IPS-20b (cell line): ENCODE measurements around the gene MINDY1.

Experiments
- H3K27ac ChIP-seq: one replicate; pipeline ENCODE4 v1.5.1; 2013; ENCODE audit warnings: low read length
- H3K27me3 ChIP-seq: 2 replicates; pipeline ENCODE4 v1.6.1; 2013; ENCODE audit warnings: mild to moderate bottlenecking, low read length, inconsistent platforms; ENCODE audit not compliant: insufficient read depth
- H3K36me3 ChIP-seq: 2 replicates; pipeline ENCODE4 v1.6.1; 2013; ENCODE audit warnings: low read depth, mild to moderate bottlenecking, inconsistent platforms, low read length, moderate library complexity; ENCODE audit not compliant: insufficient read depth
- H3K4me1 ChIP-seq: 2 replicates; pipeline ENCODE4 v1.6.1; 2013; ENCODE audit warnings: mild to moderate bottlenecking, control low read depth, inconsistent platforms, low read length, moderate library complexity; ENCODE audit not compliant: insufficient read depth
- H3K4me3 ChIP-seq: 2 replicates; pipeline ENCODE4 v1.5.1; 2013; ENCODE audit warnings: mild to moderate bottlenecking, low read length, inconsistent platforms
- H3K9ac ChIP-seq: 2 replicates; pipeline ENCODE4 v1.6.1; 2013; ENCODE audit warnings: low read depth, mild to moderate bottlenecking, inconsistent platforms, low read length, moderate library complexity
- H3K9me3 ChIP-seq: 2 replicates; pipeline ENCODE4 v1.6.1; 2013; ENCODE audit warnings: mild to moderate bottlenecking, low read depth, low read length, inconsistent platforms; ENCODE audit not compliant: insufficient read depth

MINDY1 gene

GRCh38 chr1:151010346-151010726, 3.6 kb upstream of the MINDY1 start:
- Histone ChIP-seq H3K9me3 (no peaks in the 10 kb centered on the region), H3K4me3 (no peak overlapping the region), H3K27ac (no peak overlapping the region), H3K4me1 (peaks cover 20% of the 10 kb centered on the region), H3K9ac (no peak overlapping the region), H3K27me3 (no peaks in the 10 kb centered on the region), H3K36me3 (0 out of 2 replicates have a peak, but pooled peaks cover 4% of the 10 kb centered on the region)

GRCh38 chr1:151009674-151010345, 3.1 kb upstream of the MINDY1 start:
- H3K9ac ChIP-seq: peak overlapping the region; percentile 88; the same call in 1 of the 2 replicates
- no peak overlapping the region for H3K27ac ChIP-seq
- H3K4me3 ChIP-seq: peak overlapping the region; percentile 92; the same call in 1 of the 2 replicates
- H3K9me3 ChIP-seq: no peaks in the 10 kb centered on the region
- H3K36me3 ChIP-seq: 0 out of 2 replicates have a peak, but pooled peaks cover 4% of the 10 kb centered on the region
- no peaks in the 10 kb centered on the region for H3K27me3 ChIP-seq
- peaks cover 20% of the 10 kb centered on the region for H3K4me1 ChIP-seq

- Histone ChIP-seq H3K4me1 (peaks cover 20% of the 10 kb centered on the region), H3K36me3 (0 out of 2 replicates have a peak, but pooled peaks cover 4% of the 10 kb centered on the region), H3K9me3 (no peaks in the 10 kb centered on the region), H3K27ac (no peak overlapping the region), H3K27me3 (no peaks in the 10 kb centered on the region), H3K4me3 (peak overlapping the region; percentile 92), H3K9ac (peak overlapping the region; percentile 88)
Observed at GRCh38 chr1:151009206-151009587, 2.5 kb upstream of the MINDY1 start.

GRCh38 chr1:151008244-151009205, 1.8 kb upstream of the MINDY1 start, which contains the start of gene PRUNE1:
Gene PRUNE1, plus strand, starts transcription at chr1:151008449. Its CDS starts 184 bp downstream, at chr1:151008633.
- H3K9ac ChIP-seq: peak within 1 kb of the TSS; percentile 88
- no peak within 1 kb of the TSS for H3K27ac ChIP-seq
- no peaks in the 10 kb centered on the region for H3K9me3 ChIP-seq
- no peaks in the 10 kb centered on the region for H3K27me3 ChIP-seq
- H3K36me3 ChIP-seq: 0 out of 2 replicates have a peak, but pooled peaks cover 4% of the 10 kb centered on the region
- peaks cover 20% of the 10 kb centered on the region for H3K4me1 ChIP-seq
- H3K4me3 ChIP-seq: peak within 1 kb of the TSS; percentile 92

GRCh38 chr1:151007853-151008243, 1.1 kb upstream of the MINDY1 start:
- H3K36me3 ChIP-seq: no peaks in the 10 kb centered on the region
- no peaks in the 10 kb centered on the region for H3K27me3 ChIP-seq
- peak overlapping the region; percentile 92 for H3K4me3 ChIP-seq
- H3K27ac ChIP-seq: no peak overlapping the region
- peak overlapping the region; percentile 35; the same call in 1 of the 2 replicates for H3K9ac ChIP-seq
- H3K9me3 ChIP-seq: no peaks in the 10 kb centered on the region
- peaks cover 20% of the 10 kb centered on the region for H3K4me1 ChIP-seq

- Histone ChIP-seq H3K4me1 (peaks cover 20% of the 10 kb centered on the region), H3K9me3 (no peaks in the 10 kb centered on the region), H3K4me3 (peak overlapping the region; percentile 61), H3K27me3 (no peaks in the 10 kb centered on the region), H3K36me3 (no peaks in the 10 kb centered on the region), H3K27ac (no peak overlapping the region), H3K9ac (peak overlapping the region; percentile 65; the same call in 1 of the 2 replicates)
Observed at GRCh38 chr1:151005729-151006319, 878 bp downstream of the MINDY1 start.

GRCh38 chr1:151003180-151003579, 3.5 kb downstream of the MINDY1 start:
- H3K4me1 ChIP-seq: peaks cover 15% of the 10 kb centered on the region
- no peaks in the 10 kb centered on the region for H3K36me3 ChIP-seq
- H3K27ac ChIP-seq: no peak overlapping the region
- H3K27me3 ChIP-seq: no peaks in the 10 kb centered on the region
- H3K9me3 ChIP-seq: no peaks in the 10 kb centered on the region
- no peak overlapping the region for H3K9ac ChIP-seq
- no peak overlapping the region for H3K4me3 ChIP-seq

- no peaks in the 10 kb centered on the region for H3K9me3 ChIP-seq
- peaks cover 10% of the 10 kb centered on the region for H3K4me1 ChIP-seq
- no peak overlapping the region for H3K27ac ChIP-seq
- H3K9ac ChIP-seq: no peak overlapping the region
- H3K36me3 ChIP-seq: no peaks in the 10 kb centered on the region
- H3K4me3 ChIP-seq: no peak overlapping the region
- H3K27me3 ChIP-seq: no peaks in the 10 kb centered on the region
Observed at GRCh38 chr1:151002611-151003010, 4.1 kb downstream of the MINDY1 start.

- Histone ChIP-seq H3K9ac (no peak overlapping the region), H3K27me3 (no peaks in the 10 kb centered on the region)
Observed at GRCh38 chr1:151002051-151002450, 4.7 kb downstream of the MINDY1 start.

GRCh38 chr1:151001602-151002001, 5.1 kb downstream of the MINDY1 start:
- Histone ChIP-seq H3K27ac (no peak overlapping the region), H3K4me1 (peaks cover 8% of the 10 kb centered on the region), H3K9ac (no peak overlapping the region), H3K36me3 (no peaks in the 10 kb centered on the region), H3K4me3 (no peak overlapping the region), H3K27me3 (no peaks in the 10 kb centered on the region), H3K9me3 (no peaks in the 10 kb centered on the region)

More at GRCh38 chr1:151002051-151002450, 4.7 kb downstream of the MINDY1 start:
- Histone ChIP-seq H3K36me3 (no peaks in the 10 kb centered on the region), H3K9me3 (no peaks in the 10 kb centered on the region), H3K4me3 (no peak overlapping the region), H3K27ac (no peak overlapping the region), H3K4me1 (peaks cover 8% of the 10 kb centered on the region)

GRCh38 chr1:151000408-151000807, 6.3 kb downstream of the MINDY1 start:
- Histone ChIP-seq H3K27ac (no peak overlapping the region), H3K27me3 (no peaks in the 10 kb centered on the region), H3K9me3 (no peaks in the 10 kb centered on the region), H3K4me3 (no peak overlapping the region), H3K36me3 (no peaks in the 10 kb centered on the region), H3K4me1 (peaks cover 3% of the 10 kb centered on the region), H3K9ac (no peak overlapping the region)
